Measurements from ENCODE around the gene FARP2.
"Not testable (repeated sequence)": the region's sequence is repeated elsewhere in the genome, so short reads cannot be mapped to it uniquely, and the experiment has no call there.

The FARP2 gene

DNA sequence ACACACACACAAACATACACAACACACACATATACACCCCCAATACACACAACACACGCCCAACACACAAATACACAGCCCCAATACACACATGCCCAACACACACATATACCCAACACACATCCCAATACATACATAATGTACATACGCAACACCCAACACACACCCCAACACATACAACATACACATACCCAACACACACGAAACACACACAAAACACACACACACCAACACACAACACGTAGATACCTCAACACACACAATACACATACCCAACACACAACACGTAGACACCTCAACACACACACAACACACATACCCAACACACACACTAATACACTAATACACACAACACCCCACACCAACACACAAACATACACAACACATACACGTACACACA is 161.2 kb downstream of the FARP2 start:
- no peaks in the 10 kb centered on the region for H3K79me2 ChIP-seq (ENCODE audit: insufficient read depth, low read length)
- H3F3A ChIP-seq (ENCODE audit: low read depth): 0 out of 2 replicates have a peak, but pooled peaks cover 3% of the 10 kb centered on the region
- H3K36me3 ChIP-seq (ENCODE audit: insufficient read depth, low read length): no peaks in the 10 kb centered on the region
- H3K9me3 ChIP-seq (ENCODE audit: insufficient read depth, low read depth, low read length): no peaks in the 10 kb centered on the region
- H4K20me1 ChIP-seq (ENCODE audit: insufficient read depth, low read length, poor library complexity, severe bottlenecking): no peaks in the 10 kb centered on the region
- H3K9ac ChIP-seq (ENCODE audit: low read depth, low read length, poor library complexity, severe bottlenecking): no peak overlapping the region
- no peak overlapping the region for H3K4me3 ChIP-seq (ENCODE audit: low read length, poor library complexity, severe bottlenecking)
- no peaks in the 10 kb centered on the region for H3K9me2 ChIP-seq (replicated peaks; ENCODE audit: low read depth, low read length)
- no peak overlapping the region for H2AFZ ChIP-seq (ENCODE audit: low read length)
- H3K27me3 ChIP-seq (ENCODE audit: insufficient read depth, low read length, poor library complexity, severe bottlenecking): no peaks in the 10 kb centered on the region
- no peaks in the 10 kb centered on the region for H3K4me1 ChIP-seq (ENCODE audit: insufficient read depth, low read length, poor library complexity, severe bottlenecking)
- TF ChIP-seq, protein P1, sequence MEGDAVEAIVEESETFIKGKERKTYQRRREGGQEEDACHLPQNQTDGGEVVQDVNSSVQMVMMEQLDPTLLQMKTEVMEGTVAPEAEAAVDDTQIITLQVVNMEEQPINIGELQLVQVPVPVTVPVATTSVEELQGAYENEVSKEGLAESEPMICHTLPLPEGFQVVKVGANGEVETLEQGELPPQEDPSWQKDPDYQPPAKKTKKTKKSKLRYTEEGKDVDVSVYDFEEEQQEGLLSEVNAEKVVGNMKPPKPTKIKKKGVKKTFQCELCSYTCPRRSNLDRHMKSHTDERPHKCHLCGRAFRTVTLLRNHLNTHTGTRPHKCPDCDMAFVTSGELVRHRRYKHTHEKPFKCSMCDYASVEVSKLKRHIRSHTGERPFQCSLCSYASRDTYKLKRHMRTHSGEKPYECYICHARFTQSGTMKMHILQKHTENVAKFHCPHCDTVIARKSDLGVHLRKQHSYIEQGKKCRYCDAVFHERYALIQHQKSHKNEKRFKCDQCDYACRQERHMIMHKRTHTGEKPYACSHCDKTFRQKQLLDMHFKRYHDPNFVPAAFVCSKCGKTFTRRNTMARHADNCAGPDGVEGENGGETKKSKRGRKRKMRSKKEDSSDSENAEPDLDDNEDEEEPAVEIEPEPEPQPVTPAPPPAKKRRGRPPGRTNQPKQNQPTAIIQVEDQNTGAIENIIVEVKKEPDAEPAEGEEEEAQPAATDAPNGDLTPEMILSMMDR (conservative IDR thresholded peaks at IDR 0.05; ENCODE audit: low read length): no peak
- TF ChIP-seq EZH2phosphoT487 (IDR thresholded peaks at IDR 0.05; ENCODE audit: borderline replicate concordance): no peak
- no peak overlapping the region for H3K4me2 ChIP-seq (ENCODE audit: low read depth, low read length, poor library complexity, severe bottlenecking)

DNA sequence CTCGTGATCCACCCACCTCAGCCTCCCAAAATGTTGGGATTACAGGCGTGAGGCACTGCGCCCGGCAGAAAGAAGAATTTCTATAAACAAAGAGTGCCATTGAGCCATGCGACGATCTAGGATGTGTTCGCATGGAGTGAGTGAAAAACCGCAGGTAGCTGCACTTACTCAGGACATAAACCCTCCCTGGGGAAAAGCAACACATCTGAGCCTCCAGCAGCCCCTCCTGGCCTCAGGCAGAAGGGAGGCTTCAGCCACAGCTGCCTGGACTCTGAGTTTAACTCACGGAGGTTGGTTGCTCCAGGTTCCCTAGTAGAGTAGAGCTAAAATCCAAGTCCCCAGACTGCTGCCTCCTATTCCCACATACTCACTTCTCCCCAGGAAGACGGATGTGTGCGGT is 163.6 kb downstream of the FARP2 start:
- Histone ChIP-seq H3K36me3 (ENCODE audit: insufficient read depth, low read length) (no peaks in the 10 kb centered on the region), H3K79me2 (ENCODE audit: insufficient read depth, low read length) (no peaks in the 10 kb centered on the region), H3K4me3 (ENCODE audit: low read length, poor library complexity, severe bottlenecking) (no peak overlapping the region), H3K9me2 (replicated peaks; ENCODE audit: low read depth, low read length) (no peaks in the 10 kb centered on the region), H4K20me1 (ENCODE audit: insufficient read depth, low read length, poor library complexity, severe bottlenecking) (no peaks in the 10 kb centered on the region), H3F3A (ENCODE audit: low read depth) (0 out of 2 replicates have a peak, but pooled peaks cover 3% of the 10 kb centered on the region), H3K4me1 (ENCODE audit: insufficient read depth, low read length, poor library complexity, severe bottlenecking) (no peaks in the 10 kb centered on the region), H3K9me3 (ENCODE audit: insufficient read depth, low read depth, low read length) (no peaks in the 10 kb centered on the region), H3K27me3 (ENCODE audit: insufficient read depth, low read length, poor library complexity, severe bottlenecking) (no peaks in the 10 kb centered on the region), H3K4me2 (ENCODE audit: low read depth, low read length, poor library complexity, severe bottlenecking) (no peak overlapping the region), H3K9ac (ENCODE audit: low read depth, low read length, poor library complexity, severe bottlenecking) (no peak overlapping the region), H2AFZ (ENCODE audit: low read length) (no peak overlapping the region)
- no peak for TF ChIP-seq EZH2phosphoT487 (IDR thresholded peaks at IDR 0.05; ENCODE audit: borderline replicate concordance)
- TF ChIP-seq, protein P1 (conservative IDR thresholded peaks at IDR 0.05; ENCODE audit: low read length): no peak

DNA sequence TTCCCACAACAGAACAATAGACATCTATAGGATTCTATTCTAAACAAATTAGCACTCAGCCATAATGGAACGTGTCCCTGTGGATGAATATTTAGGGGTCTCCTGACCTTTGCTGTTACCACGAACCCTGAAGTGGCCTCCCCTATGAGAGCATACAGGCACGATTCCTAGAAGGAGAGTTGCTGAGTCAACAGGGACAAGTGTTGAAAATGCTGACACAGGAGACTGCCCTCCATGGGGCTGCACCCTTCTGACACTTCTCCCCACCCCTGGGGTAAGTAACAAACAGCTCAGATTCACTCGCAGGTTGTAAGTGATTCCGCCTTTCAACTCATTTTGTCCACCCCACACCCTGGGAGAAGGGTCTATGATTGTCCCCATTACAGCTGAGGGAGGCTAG is 166.4 kb downstream of the FARP2 start:
- H3K9me3 ChIP-seq (ENCODE audit: insufficient read depth, low read depth, low read length): no peaks in the 10 kb centered on the region
- no peak overlapping the region for H3K4me3 ChIP-seq (ENCODE audit: low read length, poor library complexity, severe bottlenecking)
- H3K36me3 ChIP-seq (ENCODE audit: insufficient read depth, low read length): no peaks in the 10 kb centered on the region
- H3K4me1 ChIP-seq (ENCODE audit: insufficient read depth, low read length, poor library complexity, severe bottlenecking): no peaks in the 10 kb centered on the region
- no peaks in the 10 kb centered on the region for H3K79me2 ChIP-seq (ENCODE audit: insufficient read depth, low read length)
- no peak overlapping the region for H2AFZ ChIP-seq (ENCODE audit: low read length)
- H3K9me2 ChIP-seq (replicated peaks; ENCODE audit: low read depth, low read length): no peaks in the 10 kb centered on the region
- no peaks in the 10 kb centered on the region for H4K20me1 ChIP-seq (ENCODE audit: insufficient read depth, low read length, poor library complexity, severe bottlenecking)
- no peak for TF ChIP-seq EZH2phosphoT487 (IDR thresholded peaks at IDR 0.05; ENCODE audit: borderline replicate concordance)
- TF ChIP-seq, protein P1 (conservative IDR thresholded peaks at IDR 0.05; ENCODE audit: low read length): no peak
- H3K4me2 ChIP-seq (ENCODE audit: low read depth, low read length, poor library complexity, severe bottlenecking): no peak overlapping the region
- no peak overlapping the region for H3K9ac ChIP-seq (ENCODE audit: low read depth, low read length, poor library complexity, severe bottlenecking)
- H3F3A ChIP-seq (ENCODE audit: low read depth): no peaks in the 10 kb centered on the region
- H3K27me3 ChIP-seq (ENCODE audit: insufficient read depth, low read length, poor library complexity, severe bottlenecking): no peaks in the 10 kb centered on the region

DNA sequence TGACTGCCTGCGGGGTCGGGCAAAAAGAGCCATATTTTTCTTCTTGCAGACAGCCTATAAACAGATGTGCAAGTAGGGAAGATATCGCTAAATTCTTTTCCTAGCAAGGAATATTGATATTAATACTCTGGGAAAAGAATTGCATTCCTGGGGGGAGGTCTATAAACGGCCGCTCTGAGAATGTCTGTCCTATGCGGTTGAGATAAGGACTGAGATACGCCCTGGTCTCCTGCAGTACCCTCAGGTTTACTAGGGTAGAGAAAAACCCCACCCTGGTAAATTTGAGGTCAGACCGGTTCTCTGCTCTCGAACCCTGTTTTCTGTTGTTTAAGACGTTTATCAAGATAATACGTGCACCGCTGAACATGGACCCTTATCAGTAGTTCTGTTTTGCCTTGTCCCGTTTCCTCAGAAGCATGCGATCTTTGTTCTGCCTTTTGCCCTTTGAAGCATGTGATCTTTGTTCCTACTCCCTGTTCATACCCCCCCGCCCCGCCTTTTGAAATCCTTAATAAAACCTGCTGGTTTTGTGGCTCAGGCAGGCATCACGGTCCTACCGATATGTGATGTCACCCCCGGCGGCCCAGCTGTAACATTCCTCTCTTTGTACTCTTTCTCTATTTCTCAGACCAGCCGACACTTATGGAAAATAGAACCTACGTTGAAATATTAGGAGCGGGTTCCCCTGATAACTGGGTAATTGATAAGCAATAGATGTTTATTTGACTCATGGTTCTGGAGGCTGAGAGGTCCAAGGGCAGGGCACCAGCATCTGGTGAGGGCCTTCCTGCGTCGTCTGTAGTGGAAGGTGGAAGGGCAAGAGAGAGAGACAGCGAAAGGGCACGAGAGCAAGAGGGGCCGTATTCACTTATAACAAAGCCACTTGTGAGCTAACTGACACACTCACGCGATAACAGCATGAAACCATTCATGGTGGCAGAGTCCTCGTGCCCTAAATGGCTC is 170.0 kb downstream of the FARP2 start:
- H3K9me2 ChIP-seq (replicated peaks; ENCODE audit: low read depth, low read length); H2AFZ ChIP-seq (ENCODE audit: low read length); H4K20me1 ChIP-seq (ENCODE audit: insufficient read depth, low read length, poor library complexity, severe bottlenecking); H3K4me1 ChIP-seq (ENCODE audit: insufficient read depth, low read length, poor library complexity, severe bottlenecking); H3K4me2 ChIP-seq (ENCODE audit: low read depth, low read length, poor library complexity, severe bottlenecking); H3K9me3 ChIP-seq (ENCODE audit: insufficient read depth, low read depth, low read length); H3K4me3 ChIP-seq (ENCODE audit: low read length, poor library complexity, severe bottlenecking); H3K27me3 ChIP-seq (ENCODE audit: insufficient read depth, low read length, poor library complexity, severe bottlenecking); H3K36me3 ChIP-seq (ENCODE audit: insufficient read depth, low read length); H3K9ac ChIP-seq (ENCODE audit: low read depth, low read length, poor library complexity, severe bottlenecking); H3F3A ChIP-seq (ENCODE audit: low read depth); H3K79me2 ChIP-seq (ENCODE audit: insufficient read depth, low read length): not testable (repeated sequence)

Measured in Loucy (cell line).